Psoas muscle (tissue), 8 donors: ENCODE measurements around the gene CCDC146. TPM values are rescaled to one million over a fixed set of nuclear protein-coding genes. Genes with fewer than 3 reads are reported as not detected.

Source experiments
- ATAC-seq, 4 donors: fragments of 200-7000 bp; cut with Tn5 transposase; one replicate each; pipeline ENCODE4 v1.9.1; 2020; ENCODE audit warnings: moderate library complexity in 3 of 4, mild to moderate bottlenecking in 2 of 4
- DNase-seq, 2 donors: peaks; one replicate each; pipeline ENCODE4 v3.0.0-alpha.2; 2020
- H3K27ac ChIP-seq: fragments of 200-600 bp; one replicate; pipeline ENCODE4 v1.8.0; 2022
- H3K27me3 ChIP-seq, 3 donors: fragments of 200-600 bp in 1 of 3; one replicate each; pipeline versions ENCODE4 v1.6.1 to v1.8.0; 2013 to 2022; ENCODE audit warnings: low read length in 2 of 3, mild to moderate bottlenecking in 2 of 3, moderate library complexity in 1 of 3; ENCODE audit not compliant: insufficient read depth in 3 of 3
- H3K36me3 ChIP-seq, 2 donors: fragments of 200-600 bp in 1 of 2; one replicate each; pipeline versions ENCODE4 v1.6.1 to v1.8.0; 2013 to 2022; ENCODE audit warnings: low read depth in 1 of 2, mild to moderate bottlenecking in 1 of 2, moderate library complexity in 1 of 2; ENCODE audit not compliant: insufficient read depth in 1 of 2
- H3K4me1 ChIP-seq: fragments of 200-600 bp; one replicate; pipeline ENCODE4 v1.8.0; 2022
- H3K4me3 ChIP-seq: fragments of 200-600 bp; one replicate; pipeline ENCODE4 v1.8.0; 2022; ENCODE audit warnings: mild to moderate bottlenecking
- H3K9me3 ChIP-seq: fragments of 200-600 bp; one replicate; pipeline ENCODE4 v1.8.0; 2022
- CTCF ChIP-seq: fragments of 200-600 bp; IDR thresholded peaks from one replicate; pipeline ENCODE4 v1.8.0; 2022; ENCODE audit warnings: antibody characterized with exemption
- WGBS, 3 donors: extraction: QIAGEN DNeasy Blood & Tissue Kit; methylation state at CpG; one replicate each; pipeline versions ENCODE4 v1.1.6 to v1.1.7; 2013; 5-methylcytosine and 5-hydroxymethylcytosine counted together
- intact Hi-C, 2 donors: fragments of 100-400 bp; cut with DNase I; formaldehyde crosslinking; loops; one replicate each; pipeline versions ENCODE4 v1.11.0 to v1.14.2; 2022
- polyA plus RNA-seq, 3 donors: library from polyadenylated mRNA; stranded (reverse); fragments of 200-250 nt; gene quantifications; one replicate each; pipeline ENCODE4 v1.2.3, GENCODE V29; 2013
- total RNA-seq, 4 donors: library from RNA; stranded (reverse); fragmentation: NEBNext Ultra II Directional in 2 of 4; extraction: Animal tissue kit (Norgen Biotek cat#: 25700) in 2 of 4; gene quantifications; one replicate each; pipeline versions ENCODE4 v1.2.1 to v1.2.4, GENCODE V29; 2021 to 2023
- donor health status: healthy with polysubstance abuse.
- donor health status: DM: no; HTN: no; CAD: no; lungs with moderate emphysema.
- donor health status: Bipolar disorder and iron deficiency.
- donor health status: healthy.
- donor health status: DM: yes; HTN: yes; CAD: no.
- donor health status: DM: no; HTN: no; CAD: no.
- donor health status: DM: no; HTN: no; CAD: no.
- donor health status: DM: yes; HTN: yes; CAD: no.

Gene CCDC146
- total and polyA plus RNA-seq, 7 donors: 1.2 to 3.5 (median 1.9) TPM

GRCh38 chr7:77242554-77242953 lies 120.1 kb downstream of the CCDC146 start:
- Histone ChIP-seq H3K36me3 (peaks cover 0 to 5% of the 10 kb centered on the region in 2 donors), H3K27me3 (no peaks in the 10 kb centered on the region), H3K9me3 (no peaks in the 10 kb centered on the region), H3K27ac (no peak overlapping the region), H3K4me1 (peaks cover 9% of the 10 kb centered on the region), H3K4me3 (no peak overlapping the region)
- TF ChIP-seq CTCF: no peak
- ATAC-seq: no peak
- 41 to 57% (median 50%) methylated on average over 2 of the region's 2 CpGs for WGBS, 3 donors
- DNase-seq: no peak
- intact Hi-C loops: no loop called here

- peaks cover 0 to 5% of the 10 kb centered on the region in 2 donors for H3K36me3 ChIP-seq
- no peak for ATAC-seq
- whole genome bisulfite sequencing, 3 donors: 46 to 56% (median 50%) methylated on average over 6 of the region's 6 CpGs
- no peaks in the 10 kb centered on the region for H3K9me3 ChIP-seq
- H3K4me3 ChIP-seq: no peak overlapping the region
- TF ChIP-seq CTCF: no peak
- peaks cover 9% of the 10 kb centered on the region for H3K4me1 ChIP-seq
- no peaks in the 10 kb centered on the region for H3K27me3 ChIP-seq
- intact Hi-C loops: no loop called here
- no peak overlapping the region for H3K27ac ChIP-seq
- DNase-seq: no peak
These were observed 122.0 kb downstream of the CCDC146 start for GRCh38 chr7:77244222-77244934.

GRCh38 chr7:77245015-77245755 lies 122.8 kb downstream of the CCDC146 start:
- H3K4me1 ChIP-seq: peaks cover 9% of the 10 kb centered on the region
- H3K27me3 ChIP-seq: no peaks in the 10 kb centered on the region
- intact Hi-C loops: no loop called here
- H3K4me3 ChIP-seq: no peak overlapping the region
- H3K27ac ChIP-seq: no peak overlapping the region
- H3K36me3 ChIP-seq: peaks cover 0 to 5% of the 10 kb centered on the region in 2 donors
- ATAC-seq (peak in 2 of 4 donors; percentile 78), DNase-seq (peak; percentile 28 to 75)
- TF ChIP-seq CTCF: no peak
- 20 to 39% (median 21%) methylated on average over 7 of the region's 7 CpGs for WGBS, 3 donors
- H3K9me3 ChIP-seq: no peaks in the 10 kb centered on the region

- no peak for ATAC-seq
- no peak for DNase-seq
- Histone ChIP-seq H3K9me3 (no peaks in the 10 kb centered on the region), H3K36me3 (peaks cover 0 to 5% of the 10 kb centered on the region in 2 donors), H3K27ac (no peak overlapping the region), H3K4me3 (no peak overlapping the region), H3K4me1 (peaks cover 9% of the 10 kb centered on the region), H3K27me3 (no peaks in the 10 kb centered on the region)
- intact Hi-C loops: no loop called here
- TF ChIP-seq CTCF: no peak
- 51 to 66% (median 55%) methylated on average over 5 of the region's 5 CpGs for WGBS, 3 donors
These were observed 123.7 kb downstream of the CCDC146 start for GRCh38 chr7:77246026-77246640.
